Thyroid gland (tissue), 4 donors: ENCODE results near the gene UBA3. TPM values are rescaled to one million over a fixed set of nuclear protein-coding genes. Genes with fewer than 3 reads are reported as not detected.

Source experiments
- DNase-seq, 2 donors: peaks; one replicate each; pipeline ENCODE4 v3.0.0-alpha.2; 2019
- H3K27ac ChIP-seq, 3 donors: fragments of 200-600 bp; sonication (generic); 1 replicate in 2 of 3; 2 replicates in 1 of 3; pipeline ENCODE4 v1.5.1; 2016 to 2019; ENCODE audit warnings: mild to moderate bottlenecking in 1 of 3, moderate library complexity in 1 of 3
- H3K27me3 ChIP-seq: fragments of 200-600 bp; sonication (generic); one replicate; pipeline ENCODE4 v1.5.1; 2019
- H3K36me3 ChIP-seq, 2 donors: fragments of 200-600 bp; sonication (generic); one replicate each; pipeline ENCODE4 v1.5.1; 2016 to 2019
- H3K4me1 ChIP-seq, 2 donors: fragments of 200-600 bp; sonication (generic); one replicate each; pipeline ENCODE4 v1.5.1; 2017 to 2019
- H3K4me3 ChIP-seq, 3 donors: fragments of 200-600 bp; sonication (generic); replicated peaks in 1 of 3; 1 replicate in 2 of 3; 2 replicates in 1 of 3; pipeline ENCODE4 v1.5.1; 2016; ENCODE audit warnings: mild to moderate bottlenecking in 1 of 3
- H3K9me3 ChIP-seq: fragments of 200-600 bp; sonication (generic); one replicate; pipeline ENCODE4 v1.5.1; 2017
- POLR2A ChIP-seq, 2 donors: fragments of 450-650 bp; IDR thresholded peaks; one replicate each; pipeline ENCODE4 v1.6.1; 2017; ENCODE audit warnings: antibody characterized with exemption in 2 of 2, mild to moderate bottlenecking in 2 of 2, moderate library complexity in 1 of 2
- WGBS, 2 donors: methylation state at CpG; one replicate each; pipeline ENCODE4 v1.1.5; 2017; 5-methylcytosine and 5-hydroxymethylcytosine counted together
- intact Hi-C: fragments of 100-400 bp; cut with DNase I; formaldehyde crosslinking; loops from one replicate; pipeline ENCODE4 v1.15.1; 2023
- total RNA-seq, 4 donors: library from RNA; depleted of rRNA; stranded (reverse); fragments of >200 nt; gene quantifications; one replicate each; pipeline ENCODE4 v1.2.3, GENCODE V29; 2016
- TF ChIP-seq, protein P1 (sequence below), 6 experiments: fragments of 200-600 bp in 3 of 6; fragments of 450-650 bp in 3 of 6; sonication (generic) in 3 of 6; IDR thresholded peaks; one replicate each; pipeline ENCODE4 v1.5.1; 2016 to 2019; ENCODE audit warnings: antibody characterized with exemption in 6 of 6, mild to moderate bottlenecking in 2 of 6, inconsistent platforms in 1 of 6, moderate library complexity in 1 of 6

Gene UBA3
- total RNA-seq, 4 donors from 2014 or later = 57.4 to 77.9 (median 64.3) TPM

GRCh38 chr3:69119138-69119537, 39.0 kb upstream of the UBA3 start:
- no peak overlapping the region for H3K27ac ChIP-seq
- intact Hi-C loops = no loop called here
- no peak overlapping the region for H3K4me3 ChIP-seq
- H3K36me3 ChIP-seq = no peaks in the 10 kb centered on the region
- no peaks in the 10 kb centered on the region for H3K27me3 ChIP-seq
- H3K4me1 ChIP-seq = peaks cover 7 to 12% of the 10 kb centered on the region in 2 donors
- no peak for DNase-seq
- no peak for TF ChIP-seq POLR2A (IDR thresholded peaks at IDR 0.05)
- H3K9me3 ChIP-seq = no peaks in the 10 kb centered on the region
- 90 to 95% methylated on average over 6 of the region's 6 CpGs for WGBS, 2 donors

DNA sequence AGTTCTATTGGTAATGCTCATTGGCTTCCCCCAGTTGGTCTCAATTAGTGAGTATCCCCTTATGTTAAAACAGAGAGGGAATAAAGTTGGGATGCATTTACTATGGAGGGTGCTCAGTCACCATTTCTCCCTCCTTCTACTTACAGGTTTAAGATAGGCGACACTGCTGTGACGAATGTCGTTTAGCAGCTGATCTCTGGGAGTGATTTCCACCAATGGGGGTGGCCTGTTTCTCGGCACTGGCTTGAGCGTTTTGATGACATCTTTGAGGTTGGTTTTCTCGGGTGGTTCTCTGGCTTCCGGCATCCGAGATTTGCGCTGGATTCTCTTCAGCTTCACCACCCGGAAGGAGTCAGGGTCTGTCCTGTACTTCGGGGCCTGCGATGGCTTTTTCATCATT, 38.4 kb upstream of the UBA3 start:
- no peak overlapping the region for H3K27ac ChIP-seq
- 94 to 97% methylated on average over 12 of the region's 12 CpGs for WGBS, 2 donors
- no peak for TF ChIP-seq POLR2A (IDR thresholded peaks at IDR 0.05)
- TF ChIP-seq, protein P1, sequence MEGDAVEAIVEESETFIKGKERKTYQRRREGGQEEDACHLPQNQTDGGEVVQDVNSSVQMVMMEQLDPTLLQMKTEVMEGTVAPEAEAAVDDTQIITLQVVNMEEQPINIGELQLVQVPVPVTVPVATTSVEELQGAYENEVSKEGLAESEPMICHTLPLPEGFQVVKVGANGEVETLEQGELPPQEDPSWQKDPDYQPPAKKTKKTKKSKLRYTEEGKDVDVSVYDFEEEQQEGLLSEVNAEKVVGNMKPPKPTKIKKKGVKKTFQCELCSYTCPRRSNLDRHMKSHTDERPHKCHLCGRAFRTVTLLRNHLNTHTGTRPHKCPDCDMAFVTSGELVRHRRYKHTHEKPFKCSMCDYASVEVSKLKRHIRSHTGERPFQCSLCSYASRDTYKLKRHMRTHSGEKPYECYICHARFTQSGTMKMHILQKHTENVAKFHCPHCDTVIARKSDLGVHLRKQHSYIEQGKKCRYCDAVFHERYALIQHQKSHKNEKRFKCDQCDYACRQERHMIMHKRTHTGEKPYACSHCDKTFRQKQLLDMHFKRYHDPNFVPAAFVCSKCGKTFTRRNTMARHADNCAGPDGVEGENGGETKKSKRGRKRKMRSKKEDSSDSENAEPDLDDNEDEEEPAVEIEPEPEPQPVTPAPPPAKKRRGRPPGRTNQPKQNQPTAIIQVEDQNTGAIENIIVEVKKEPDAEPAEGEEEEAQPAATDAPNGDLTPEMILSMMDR (IDR thresholded peaks at IDR 0.05) = no peak
- intact Hi-C loops = no loop called here
- H3K36me3 ChIP-seq = no peaks in the 10 kb centered on the region
- no peak for DNase-seq
- no peaks in the 10 kb centered on the region for H3K9me3 ChIP-seq
- peaks cover 7 to 12% of the 10 kb centered on the region in 2 donors for H3K4me1 ChIP-seq
- H3K27me3 ChIP-seq = no peaks in the 10 kb centered on the region
- H3K4me3 ChIP-seq = no peak overlapping the region

DNA sequence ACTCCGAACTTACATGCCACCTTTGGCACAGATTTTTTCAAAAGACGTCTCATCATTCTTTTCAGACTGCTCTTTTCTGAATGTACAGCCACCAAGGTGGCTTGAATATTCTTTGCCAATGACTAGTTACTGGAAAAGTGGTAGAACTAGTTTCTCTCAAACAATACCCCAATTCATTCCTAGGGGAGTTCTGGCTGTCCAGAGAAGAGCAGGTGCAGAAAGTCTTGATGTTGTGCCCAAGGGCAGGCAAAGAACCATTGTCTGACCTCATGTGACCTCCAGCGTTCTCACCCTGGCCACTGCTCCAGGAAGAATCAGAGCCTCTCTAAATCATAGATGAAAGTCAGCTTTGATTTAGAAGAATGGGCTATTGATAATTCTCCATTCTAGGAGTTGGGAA, 36.7 kb upstream of the UBA3 start:
- peak in 1 of 2 donors; percentile 22 for DNase-seq
- H3K27ac ChIP-seq = no peak overlapping the region
- WGBS, 2 donors = 27 to 28% methylated on average over 3 of the region's 3 CpGs

GRCh38 chr3:69116162-69116561, 36.0 kb upstream of the UBA3 start:
- Histone ChIP-seq H3K27me3 (no peaks in the 10 kb centered on the region), H3K4me1 (peaks cover 7 to 12% of the 10 kb centered on the region in 2 donors), H3K36me3 (no peaks in the 10 kb centered on the region), H3K27ac (no peak overlapping the region), H3K4me3 (no peak overlapping the region), H3K9me3 (no peaks in the 10 kb centered on the region)
- no peak for DNase-seq
- TF ChIP-seq POLR2A (IDR thresholded peaks at IDR 0.05) = no peak
- TF ChIP-seq, protein P1 (IDR thresholded peaks at IDR 0.05) = no peak
- intact Hi-C loops = no loop called here
- WGBS, 2 donors = 80 to 85% methylated on average over 4 of the region's 4 CpGs

More for the DNA sequence above, 36.7 kb upstream of the UBA3 start:
- no peaks in the 10 kb centered on the region for H3K9me3 ChIP-seq
- H3K27me3 ChIP-seq = no peaks in the 10 kb centered on the region
- no peak overlapping the region for H3K4me3 ChIP-seq
- peaks cover 7 to 12% of the 10 kb centered on the region in 2 donors for H3K4me1 ChIP-seq
- H3K36me3 ChIP-seq = no peaks in the 10 kb centered on the region
- no peak for TF ChIP-seq POLR2A (IDR thresholded peaks at IDR 0.05)
- TF ChIP-seq, protein P1 (IDR thresholded peaks at IDR 0.05) = no peak
- intact Hi-C loops = no loop called here

- 67 to 71% methylated on average over 2 of the region's 2 CpGs for WGBS, 2 donors
- H3K27ac ChIP-seq = no peak overlapping the region
- no peak for TF ChIP-seq POLR2A (IDR thresholded peaks at IDR 0.05)
- TF ChIP-seq, protein P1 (IDR thresholded peaks at IDR 0.05) = no peak
Measured at GRCh38 chr3:69115731-69116130, 35.6 kb upstream of the UBA3 start.

GRCh38 chr3:69113536-69113935, 33.4 kb upstream of the UBA3 start:
- WGBS, 2 donors = 87 to 89% methylated on average over 3 of the region's 3 CpGs
- no peak overlapping the region for H3K4me3 ChIP-seq
- no peak overlapping the region for H3K27ac ChIP-seq
- H3K36me3 ChIP-seq = no peaks in the 10 kb centered on the region
- no peak for DNase-seq
- intact Hi-C loops = no loop called here
- peaks cover 7 to 12% of the 10 kb centered on the region in 2 donors for H3K4me1 ChIP-seq
- H3K27me3 ChIP-seq = no peaks in the 10 kb centered on the region
- H3K9me3 ChIP-seq = no peaks in the 10 kb centered on the region
- TF ChIP-seq POLR2A (IDR thresholded peaks at IDR 0.05) = no peak
- TF ChIP-seq, protein P1 (IDR thresholded peaks at IDR 0.05) = no peak

More at GRCh38 chr3:69115731-69116130, 35.6 kb upstream of the UBA3 start:
- no peaks in the 10 kb centered on the region for H3K36me3 ChIP-seq
- no peaks in the 10 kb centered on the region for H3K9me3 ChIP-seq
- intact Hi-C loops = no loop called here
- H3K4me1 ChIP-seq = peaks cover 7 to 12% of the 10 kb centered on the region in 2 donors
- no peak overlapping the region for H3K4me3 ChIP-seq
- DNase-seq = no peak
- no peaks in the 10 kb centered on the region for H3K27me3 ChIP-seq
